Measurements from ENCODE around the gene C17orf67. TPM values are rescaled to one million over a fixed set of nuclear protein-coding genes. Genes with fewer than 3 reads are reported as not detected.

C17orf67 gene
- total RNA-seq, 1 donor from 2014 or later: 1.0 TPM

DNA sequence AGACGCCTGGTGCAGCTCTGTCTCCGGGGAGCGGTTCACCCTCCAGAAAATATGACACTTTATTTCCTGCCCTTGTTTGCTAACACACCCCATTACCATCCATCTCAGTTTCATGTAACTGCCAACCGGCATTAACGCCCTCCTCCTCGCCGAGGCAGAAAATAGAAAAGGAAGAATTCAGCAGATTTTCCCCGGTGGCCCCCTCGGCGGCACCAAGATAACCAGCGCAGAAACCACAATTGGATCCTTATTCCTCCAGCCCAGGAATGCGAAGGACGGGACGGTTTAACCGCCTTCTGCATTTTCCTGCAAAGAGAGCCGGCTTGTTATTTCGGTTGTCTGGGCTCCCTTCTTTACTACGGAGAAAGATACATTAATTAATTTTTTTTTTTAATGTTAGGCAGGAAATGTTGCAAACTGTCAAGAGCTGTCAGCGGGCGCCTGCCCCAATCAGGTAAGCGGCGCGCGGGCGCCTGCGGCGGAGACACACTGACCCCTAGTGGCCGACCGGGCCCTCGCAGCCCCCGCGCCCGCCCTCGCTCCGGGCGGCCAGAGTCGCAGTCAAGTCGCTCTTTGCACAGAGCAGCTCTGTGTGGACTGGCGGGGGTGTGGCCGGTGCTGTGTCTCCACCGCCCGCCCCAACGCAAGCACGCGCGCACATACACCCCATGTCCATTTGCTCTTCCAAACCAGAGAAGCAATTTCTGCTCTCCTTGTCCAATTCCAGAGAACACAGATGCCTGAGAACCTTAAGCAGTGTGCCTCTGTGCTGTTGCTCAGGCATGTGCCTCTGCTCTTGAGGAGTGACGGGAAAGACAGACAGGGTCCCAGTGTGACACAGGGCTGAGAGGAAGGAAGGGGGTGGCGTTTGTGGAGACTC lies 53.6 kb downstream of the C17orf67 start:
- peak overlapping the region; percentile 48 to 65 (median 60) for H3K9ac ChIP-seq (ENCODE audit: low read depth in 1 of 3, low read length in 3 of 3)
- H3K9me3 ChIP-seq (ENCODE audit: control insufficient read depth in 3 of 3, low read length in 3 of 3): no peaks in the 10 kb centered on the region
- no peak overlapping the region for H3K27ac ChIP-seq (ENCODE audit: low read depth, low read length)
- peak overlapping the region; percentile 57 to 68 (median 67) for H3K4me3 ChIP-seq (ENCODE audit: low read length in 3 of 3)
- peaks cover 11 to 30% (median 17%) of the 10 kb centered on the region in 3 donors for H3K4me1 ChIP-seq (ENCODE audit: control insufficient read depth in 3 of 3, insufficient read depth in 3 of 3, low read length in 3 of 3)
- H3K27me3 ChIP-seq (ENCODE audit: control insufficient read depth in 3 of 3, insufficient read depth in 3 of 3, low read length in 3 of 3): peaks cover 0 to 4% (median 2%) of the 10 kb centered on the region in 3 donors
- no peaks in the 10 kb centered on the region for H3K36me3 ChIP-seq (ENCODE audit: control insufficient read depth in 3 of 3, insufficient read depth in 3 of 3, low read length in 3 of 3)

DNA sequence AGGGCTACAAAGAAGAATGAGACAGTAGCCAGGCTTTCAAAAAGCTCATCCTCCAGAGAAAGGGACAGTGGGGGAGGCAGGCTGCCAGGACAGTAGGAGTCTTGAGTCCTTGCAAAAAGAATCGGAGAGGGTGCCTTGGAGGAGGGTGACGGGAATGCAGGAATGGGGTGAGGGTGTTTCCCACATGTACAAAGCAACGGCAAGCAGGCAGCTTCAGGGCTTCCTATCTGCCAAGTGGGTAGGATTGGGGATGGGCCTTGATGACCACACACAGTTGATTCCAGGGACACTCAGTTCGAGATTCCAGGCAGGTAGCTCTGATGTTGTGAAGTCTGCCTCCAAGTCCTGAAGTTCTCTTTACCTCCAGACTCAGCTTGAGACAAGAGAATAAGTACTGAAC lies 54.4 kb downstream of the C17orf67 start:
- Histone ChIP-seq H3K36me3 (ENCODE audit: control insufficient read depth in 3 of 3, insufficient read depth in 3 of 3, low read length in 3 of 3) (no peaks in the 10 kb centered on the region), H3K27me3 (ENCODE audit: control insufficient read depth in 3 of 3, insufficient read depth in 3 of 3, low read length in 3 of 3) (peaks cover 0 to 4% (median 2%) of the 10 kb centered on the region in 3 donors), H3K9me3 (ENCODE audit: control insufficient read depth in 3 of 3, low read length in 3 of 3) (no peaks in the 10 kb centered on the region), H3K9ac (ENCODE audit: low read depth in 1 of 3, low read length in 3 of 3) (no peak overlapping the region), H3K4me3 (ENCODE audit: low read length in 3 of 3) (no peak overlapping the region), H3K27ac (ENCODE audit: low read depth, low read length) (no peak overlapping the region), H3K4me1 (ENCODE audit: control insufficient read depth in 3 of 3, insufficient read depth in 3 of 3, low read length in 3 of 3) (peaks cover 11 to 30% (median 17%) of the 10 kb centered on the region in 3 donors)

DNA sequence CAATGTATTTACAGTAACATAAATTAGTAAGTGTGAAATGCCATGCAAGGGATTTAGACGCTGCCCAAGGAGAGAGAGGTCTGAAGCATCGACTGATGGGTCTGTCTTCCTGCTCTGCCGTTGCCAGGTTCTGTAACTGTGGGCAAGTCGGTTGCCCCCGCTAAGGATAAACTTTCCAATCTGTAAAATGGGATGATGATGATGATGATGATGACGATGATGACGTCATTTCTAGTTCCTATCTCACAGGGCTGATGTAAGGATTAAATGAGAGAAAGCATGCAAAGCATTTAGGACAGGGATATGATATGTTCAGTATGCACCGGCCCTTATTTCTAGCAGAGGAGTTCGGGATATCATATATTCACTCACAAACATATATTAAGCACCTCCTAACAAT lies 54.8 kb downstream of the C17orf67 start:
- peaks cover 11 to 30% (median 17%) of the 10 kb centered on the region in 3 donors for H3K4me1 ChIP-seq (ENCODE audit: control insufficient read depth in 3 of 3, insufficient read depth in 3 of 3, low read length in 3 of 3)
- H3K27me3 ChIP-seq (ENCODE audit: control insufficient read depth in 3 of 3, insufficient read depth in 3 of 3, low read length in 3 of 3): peaks cover 0 to 4% (median 2%) of the 10 kb centered on the region in 3 donors
- no peaks in the 10 kb centered on the region for H3K9me3 ChIP-seq (ENCODE audit: control insufficient read depth in 3 of 3, low read length in 3 of 3)

DNA sequence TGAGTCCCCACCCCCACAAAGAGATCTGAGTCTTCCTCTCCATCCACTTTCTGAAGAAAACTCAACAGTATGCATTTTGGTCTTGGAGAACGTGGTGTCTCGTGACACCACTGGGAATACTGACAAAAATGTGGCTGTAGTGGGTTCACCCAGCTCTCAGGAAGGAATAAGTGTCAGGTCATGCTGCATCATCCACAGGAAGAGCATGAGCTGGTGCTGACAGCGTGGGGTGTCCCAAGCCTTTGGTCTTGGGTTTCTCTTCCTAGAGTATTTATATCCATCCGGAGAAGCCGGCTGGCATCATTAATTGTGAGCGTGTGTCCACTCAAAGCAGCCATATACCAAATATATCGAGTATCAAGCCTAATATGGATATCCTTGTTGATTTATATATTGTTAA lies 55.9 kb downstream of the C17orf67 start:
- peaks cover 11 to 30% (median 17%) of the 10 kb centered on the region in 3 donors for H3K4me1 ChIP-seq (ENCODE audit: control insufficient read depth in 3 of 3, insufficient read depth in 3 of 3, low read length in 3 of 3)
- H3K4me3 ChIP-seq (ENCODE audit: low read length in 3 of 3): no peak overlapping the region
- H3K9me3 ChIP-seq (ENCODE audit: control insufficient read depth in 3 of 3, low read length in 3 of 3): no peaks in the 10 kb centered on the region
- no peak overlapping the region for H3K9ac ChIP-seq (ENCODE audit: low read depth in 1 of 3, low read length in 3 of 3)
- H3K27me3 ChIP-seq (ENCODE audit: control insufficient read depth in 3 of 3, insufficient read depth in 3 of 3, low read length in 3 of 3): peaks cover 0 to 6% (median 4%) of the 10 kb centered on the region in 3 donors
- H3K36me3 ChIP-seq (ENCODE audit: control insufficient read depth in 3 of 3, insufficient read depth in 3 of 3, low read length in 3 of 3): no peaks in the 10 kb centered on the region
- no peak overlapping the region for H3K27ac ChIP-seq (ENCODE audit: low read depth, low read length)

More for the DNA sequence above, 54.8 kb downstream of the C17orf67 start:
- no peak overlapping the region for H3K4me3 ChIP-seq (ENCODE audit: low read length in 3 of 3)
- no peak overlapping the region for H3K9ac ChIP-seq (ENCODE audit: low read depth in 1 of 3, low read length in 3 of 3)
- no peaks in the 10 kb centered on the region for H3K36me3 ChIP-seq (ENCODE audit: control insufficient read depth in 3 of 3, insufficient read depth in 3 of 3, low read length in 3 of 3)
- H3K27ac ChIP-seq (ENCODE audit: low read depth, low read length): no peak overlapping the region

DNA sequence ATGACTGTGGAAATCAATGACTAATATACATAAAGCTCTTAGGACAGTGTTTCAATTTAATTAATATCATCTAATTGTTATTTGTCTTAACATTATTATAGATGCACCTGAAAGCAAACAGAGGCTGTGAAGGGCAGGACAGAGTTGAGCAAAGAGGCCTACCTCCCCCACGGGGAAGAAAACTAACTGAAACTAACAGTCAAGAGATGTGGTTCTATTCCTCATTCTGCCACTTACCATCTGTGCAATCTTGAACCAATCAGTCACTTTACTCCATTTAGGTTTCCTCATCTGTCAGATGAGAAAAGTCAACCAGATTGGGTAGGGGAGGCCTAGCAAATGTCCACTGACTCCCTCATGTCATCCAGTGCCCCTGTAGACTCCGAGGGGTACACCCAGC lies 59.1 kb downstream of the C17orf67 start:
- H3K36me3 ChIP-seq (ENCODE audit: control insufficient read depth in 3 of 3, insufficient read depth in 3 of 3, low read length in 3 of 3): no peaks in the 10 kb centered on the region
- peaks cover 0 to 4% (median 2%) of the 10 kb centered on the region in 3 donors for H3K27me3 ChIP-seq (ENCODE audit: control insufficient read depth in 3 of 3, insufficient read depth in 3 of 3, low read length in 3 of 3)
- peaks cover 0 to 10% (median under 1%) of the 10 kb centered on the region in 3 donors for H3K4me1 ChIP-seq (ENCODE audit: control insufficient read depth in 3 of 3, insufficient read depth in 3 of 3, low read length in 3 of 3)
- H3K4me3 ChIP-seq (ENCODE audit: low read length in 3 of 3): no peak overlapping the region
- no peak overlapping the region for H3K27ac ChIP-seq (ENCODE audit: low read depth, low read length)
- H3K9me3 ChIP-seq (ENCODE audit: control insufficient read depth in 3 of 3, low read length in 3 of 3): no peaks in the 10 kb centered on the region
- no peak overlapping the region for H3K9ac ChIP-seq (ENCODE audit: low read depth in 1 of 3, low read length in 3 of 3)

DNA sequence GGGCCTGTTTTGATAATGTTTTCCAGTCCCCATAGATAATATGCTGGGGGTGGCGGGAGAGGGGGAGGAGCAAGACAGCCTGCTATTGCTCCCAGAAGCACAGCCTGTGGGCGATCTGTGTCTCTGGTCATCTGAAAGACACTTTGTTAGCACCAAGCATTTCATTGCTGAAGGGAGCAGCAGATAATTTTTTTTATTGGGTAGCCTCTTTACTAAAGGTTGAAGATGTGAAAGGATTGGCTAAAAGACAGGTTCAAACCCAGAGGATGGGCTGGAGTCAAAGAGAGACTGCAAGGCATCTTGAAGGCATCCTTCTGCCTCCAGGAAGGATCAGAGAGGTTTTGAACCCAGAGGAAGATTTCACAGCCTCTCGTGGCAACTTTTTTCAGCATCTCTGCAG lies 60.6 kb downstream of the C17orf67 start:
- no peaks in the 10 kb centered on the region for H3K36me3 ChIP-seq (ENCODE audit: control insufficient read depth in 3 of 3, insufficient read depth in 3 of 3, low read length in 3 of 3)
- H3K27ac ChIP-seq (ENCODE audit: low read depth, low read length): no peak overlapping the region
- H3K4me3 ChIP-seq (ENCODE audit: low read length in 3 of 3): no peak overlapping the region
- peaks cover 0 to 5% (median 0%) of the 10 kb centered on the region in 3 donors for H3K4me1 ChIP-seq (ENCODE audit: control insufficient read depth in 3 of 3, insufficient read depth in 3 of 3, low read length in 3 of 3)
- H3K9me3 ChIP-seq (ENCODE audit: control insufficient read depth in 3 of 3, low read length in 3 of 3): no peaks in the 10 kb centered on the region
- peaks cover 0 to 4% (median 0%) of the 10 kb centered on the region in 3 donors for H3K27me3 ChIP-seq (ENCODE audit: control insufficient read depth in 3 of 3, insufficient read depth in 3 of 3, low read length in 3 of 3)
- no peak overlapping the region for H3K9ac ChIP-seq (ENCODE audit: low read depth in 1 of 3, low read length in 3 of 3)

DNA sequence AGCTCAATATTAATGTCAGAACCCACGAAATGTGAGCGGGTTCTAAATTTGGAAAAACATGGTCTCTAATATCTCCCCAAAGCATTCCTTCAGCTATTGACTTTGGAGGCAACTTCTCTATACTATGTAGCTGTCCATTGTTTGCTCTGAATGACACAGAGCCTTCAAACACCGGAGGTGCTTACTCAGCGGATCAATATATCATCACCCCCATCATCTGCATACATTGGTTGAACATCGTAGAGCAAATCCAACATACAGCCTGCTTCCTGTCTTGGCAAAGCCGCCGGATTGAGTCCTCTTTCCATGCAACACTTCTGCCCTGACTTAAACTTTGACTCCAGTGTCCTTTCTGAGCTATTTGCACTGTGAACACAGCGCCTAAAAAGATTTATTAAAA lies 61.3 kb downstream of the C17orf67 start:
- H3K27me3 ChIP-seq (ENCODE audit: control insufficient read depth in 3 of 3, insufficient read depth in 3 of 3, low read length in 3 of 3): peaks cover 0 to 4% (median 0%) of the 10 kb centered on the region in 3 donors
- no peaks in the 10 kb centered on the region for H3K36me3 ChIP-seq (ENCODE audit: control insufficient read depth in 3 of 3, insufficient read depth in 3 of 3, low read length in 3 of 3)
- H3K4me3 ChIP-seq (ENCODE audit: low read length in 3 of 3): no peak overlapping the region
- no peaks in the 10 kb centered on the region for H3K9me3 ChIP-seq (ENCODE audit: control insufficient read depth in 3 of 3, low read length in 3 of 3)
- H3K9ac ChIP-seq (ENCODE audit: low read depth in 1 of 3, low read length in 3 of 3): no peak overlapping the region
- no peak overlapping the region for H3K27ac ChIP-seq (ENCODE audit: low read depth, low read length)
- peaks cover 0 to 2% (median 0%) of the 10 kb centered on the region in 3 donors for H3K4me1 ChIP-seq (ENCODE audit: control insufficient read depth in 3 of 3, insufficient read depth in 3 of 3, low read length in 3 of 3)

DNA sequence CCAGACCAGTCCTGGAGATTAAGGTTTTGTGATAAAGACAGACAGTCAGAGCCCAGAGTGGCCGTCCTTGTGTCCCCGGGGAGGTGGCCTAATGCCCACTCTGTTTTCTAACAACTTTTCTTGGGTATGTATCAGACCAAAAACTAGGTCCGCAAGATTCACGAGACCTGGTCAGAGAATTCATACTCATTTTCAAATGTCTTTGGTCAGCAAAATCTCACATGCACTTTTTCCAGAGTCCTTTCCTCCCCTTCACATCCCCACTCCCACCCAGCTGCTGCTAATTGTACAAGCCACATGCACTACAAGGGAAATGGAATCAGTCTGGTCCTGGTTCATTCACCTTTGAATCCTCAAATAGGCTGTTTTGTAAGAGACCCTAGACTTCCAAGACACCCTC lies 61.7 kb downstream of the C17orf67 start:
- Histone ChIP-seq H3K4me1 (ENCODE audit: control insufficient read depth in 3 of 3, insufficient read depth in 3 of 3, low read length in 3 of 3) (no peaks in the 10 kb centered on the region), H3K27ac (ENCODE audit: low read depth, low read length) (no peak overlapping the region), H3K27me3 (ENCODE audit: control insufficient read depth in 3 of 3, insufficient read depth in 3 of 3, low read length in 3 of 3) (peaks cover 0 to 4% (median 0%) of the 10 kb centered on the region in 3 donors), H3K36me3 (ENCODE audit: control insufficient read depth in 3 of 3, insufficient read depth in 3 of 3, low read length in 3 of 3) (no peaks in the 10 kb centered on the region), H3K9me3 (ENCODE audit: control insufficient read depth in 3 of 3, low read length in 3 of 3) (no peaks in the 10 kb centered on the region), H3K4me3 (ENCODE audit: low read length in 3 of 3) (no peak overlapping the region), H3K9ac (ENCODE audit: low read depth in 1 of 3, low read length in 3 of 3) (no peak overlapping the region)

DNA sequence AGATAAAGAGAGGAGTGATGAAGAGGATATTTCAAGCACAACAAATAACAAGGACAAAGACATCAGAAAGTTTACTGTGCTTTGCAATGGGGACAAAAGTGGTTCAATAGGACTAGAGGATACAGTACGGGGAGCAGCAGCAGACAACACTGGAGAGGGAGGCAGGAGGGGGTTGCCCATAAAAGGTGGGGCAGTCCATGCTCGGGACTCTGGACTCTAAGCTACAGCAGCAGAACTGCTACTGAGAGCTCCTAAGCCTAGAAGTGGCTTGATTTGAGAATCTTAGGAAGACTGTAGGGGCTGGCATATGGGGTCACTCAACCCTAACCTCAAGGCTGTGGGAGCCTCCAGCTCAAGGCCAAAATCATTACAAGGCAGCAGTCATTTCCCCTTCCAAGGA lies 62.2 kb downstream of the C17orf67 start:
- Histone ChIP-seq H3K4me1 (ENCODE audit: control insufficient read depth in 3 of 3, insufficient read depth in 3 of 3, low read length in 3 of 3) (no peaks in the 10 kb centered on the region), H3K9ac (ENCODE audit: low read depth in 1 of 3, low read length in 3 of 3) (no peak overlapping the region), H3K9me3 (ENCODE audit: control insufficient read depth in 3 of 3, low read length in 3 of 3) (no peaks in the 10 kb centered on the region), H3K27ac (ENCODE audit: low read depth, low read length) (no peak overlapping the region), H3K4me3 (ENCODE audit: low read length in 3 of 3) (no peak overlapping the region), H3K27me3 (ENCODE audit: control insufficient read depth in 3 of 3, insufficient read depth in 3 of 3, low read length in 3 of 3) (peaks cover 0 to 4% (median 0%) of the 10 kb centered on the region in 3 donors), H3K36me3 (ENCODE audit: control insufficient read depth in 3 of 3, insufficient read depth in 3 of 3, low read length in 3 of 3) (no peaks in the 10 kb centered on the region)

DNA sequence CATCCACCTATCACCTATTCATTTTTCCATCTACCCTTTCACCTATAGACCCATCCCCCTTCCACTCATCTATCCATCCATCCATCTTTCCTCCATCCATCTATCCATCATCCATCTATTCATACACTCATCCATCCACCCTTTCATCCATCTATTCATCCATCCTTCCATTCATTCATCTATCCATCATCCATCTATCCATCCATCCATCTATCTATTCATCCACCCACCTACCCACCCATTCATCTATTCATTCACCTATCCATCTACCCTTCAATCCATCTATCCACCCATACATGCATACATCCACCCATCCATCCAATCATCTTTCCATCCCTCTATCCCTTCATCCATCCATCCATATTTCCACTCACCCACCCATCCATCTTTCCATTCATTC lies 63.3 kb downstream of the C17orf67 start:
- Histone ChIP-seq H3K4me1 (ENCODE audit: control insufficient read depth in 3 of 3, insufficient read depth in 3 of 3, low read length in 3 of 3) (no peaks in the 10 kb centered on the region), H3K36me3 (ENCODE audit: control insufficient read depth in 3 of 3, insufficient read depth in 3 of 3, low read length in 3 of 3) (no peaks in the 10 kb centered on the region), H3K4me3 (ENCODE audit: low read length in 3 of 3) (no peak overlapping the region), H3K27ac (ENCODE audit: low read depth, low read length) (no peak overlapping the region), H3K27me3 (ENCODE audit: control insufficient read depth in 3 of 3, insufficient read depth in 3 of 3, low read length in 3 of 3) (peaks cover 0 to 4% (median 0%) of the 10 kb centered on the region in 3 donors), H3K9me3 (ENCODE audit: control insufficient read depth in 3 of 3, low read length in 3 of 3) (no peaks in the 10 kb centered on the region), H3K9ac (ENCODE audit: low read depth in 1 of 3, low read length in 3 of 3) (no peak overlapping the region)
